ENCODE results near the gene SPPL2C.

DNA sequence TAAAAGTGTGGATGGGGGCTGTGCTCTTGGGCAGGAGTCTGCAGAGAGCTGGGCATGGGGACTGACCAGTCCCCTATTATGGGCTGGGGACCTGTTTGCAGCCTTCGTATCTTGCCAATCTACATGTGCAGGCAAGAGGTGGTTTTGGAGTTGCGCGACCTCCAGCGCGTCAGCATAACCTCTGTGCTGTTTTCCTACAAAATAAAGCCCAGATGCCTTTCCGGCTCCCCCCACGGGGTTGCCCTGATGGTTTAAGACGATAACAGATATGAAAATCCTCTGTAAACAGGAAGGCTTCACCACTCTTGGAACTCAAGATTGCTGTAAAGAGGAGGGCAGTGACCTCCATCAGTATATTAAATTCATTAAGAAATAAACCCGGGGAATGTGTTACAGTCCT is 16.5 kb upstream of the SPPL2C start:
- TF ChIP-seq, protein P1, sequence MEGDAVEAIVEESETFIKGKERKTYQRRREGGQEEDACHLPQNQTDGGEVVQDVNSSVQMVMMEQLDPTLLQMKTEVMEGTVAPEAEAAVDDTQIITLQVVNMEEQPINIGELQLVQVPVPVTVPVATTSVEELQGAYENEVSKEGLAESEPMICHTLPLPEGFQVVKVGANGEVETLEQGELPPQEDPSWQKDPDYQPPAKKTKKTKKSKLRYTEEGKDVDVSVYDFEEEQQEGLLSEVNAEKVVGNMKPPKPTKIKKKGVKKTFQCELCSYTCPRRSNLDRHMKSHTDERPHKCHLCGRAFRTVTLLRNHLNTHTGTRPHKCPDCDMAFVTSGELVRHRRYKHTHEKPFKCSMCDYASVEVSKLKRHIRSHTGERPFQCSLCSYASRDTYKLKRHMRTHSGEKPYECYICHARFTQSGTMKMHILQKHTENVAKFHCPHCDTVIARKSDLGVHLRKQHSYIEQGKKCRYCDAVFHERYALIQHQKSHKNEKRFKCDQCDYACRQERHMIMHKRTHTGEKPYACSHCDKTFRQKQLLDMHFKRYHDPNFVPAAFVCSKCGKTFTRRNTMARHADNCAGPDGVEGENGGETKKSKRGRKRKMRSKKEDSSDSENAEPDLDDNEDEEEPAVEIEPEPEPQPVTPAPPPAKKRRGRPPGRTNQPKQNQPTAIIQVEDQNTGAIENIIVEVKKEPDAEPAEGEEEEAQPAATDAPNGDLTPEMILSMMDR (CRISPR knock-in tag; IDR thresholded peaks at IDR 0.05) = no peak
- TF ChIP-seq, protein P2, sequence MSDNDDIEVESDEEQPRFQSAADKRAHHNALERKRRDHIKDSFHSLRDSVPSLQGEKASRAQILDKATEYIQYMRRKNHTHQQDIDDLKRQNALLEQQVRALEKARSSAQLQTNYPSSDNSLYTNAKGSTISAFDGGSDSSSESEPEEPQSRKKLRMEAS (IDR thresholded peaks at IDR 0.05) = no peak
- TF ChIP-seq, protein P3, sequence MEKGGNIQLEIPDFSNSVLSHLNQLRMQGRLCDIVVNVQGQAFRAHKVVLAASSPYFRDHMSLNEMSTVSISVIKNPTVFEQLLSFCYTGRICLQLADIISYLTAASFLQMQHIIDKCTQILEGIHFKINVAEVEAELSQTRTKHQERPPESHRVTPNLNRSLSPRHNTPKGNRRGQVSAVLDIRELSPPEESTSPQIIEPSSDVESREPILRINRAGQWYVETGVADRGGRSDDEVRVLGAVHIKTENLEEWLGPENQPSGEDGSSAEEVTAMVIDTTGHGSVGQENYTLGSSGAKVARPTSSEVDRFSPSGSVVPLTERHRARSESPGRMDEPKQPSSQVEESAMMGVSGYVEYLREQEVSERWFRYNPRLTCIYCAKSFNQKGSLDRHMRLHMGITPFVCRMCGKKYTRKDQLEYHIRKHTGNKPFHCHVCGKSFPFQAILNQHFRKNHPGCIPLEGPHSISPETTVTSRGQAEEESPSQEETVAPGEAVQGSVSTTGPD (CRISPR knock-in tag; IDR thresholded peaks at IDR 0.05) = no peak
- no peak for TF ChIP-seq NCOA5 (CRISPR knock-in tag; IDR thresholded peaks at IDR 0.05)
- no peak for TF ChIP-seq ZBTB38 (CRISPR knock-in tag; IDR thresholded peaks at IDR 0.05)
- no peak for TF ChIP-seq HNF4G (IDR thresholded peaks at IDR 0.05; ENCODE audit: borderline replicate concordance, low read depth, low read length)
- TF ChIP-seq HNF4G (CRISPR knock-in tag; IDR thresholded peaks at IDR 0.05; ENCODE audit: borderline replicate concordance, low read depth) = no peak
- TF ChIP-seq ZNF510 (CRISPR knock-in tag; IDR thresholded peaks at IDR 0.05; ENCODE audit: low read depth) = no peak
- no peak for TF ChIP-seq RBM22 (optimal IDR thresholded peaks at IDR 0.05; ENCODE audit: low read length)
- no peak for TF ChIP-seq POLR2A (IDR thresholded peaks at IDR 0.05; ENCODE audit: insufficient read depth in 1 of 2, low read depth in 2 of 2, low read length in 2 of 2)
- TF ChIP-seq EZH2 (conservative IDR thresholded peaks at IDR 0.05; ENCODE audit: low read depth, low read length) = no peak
- no peak for TF ChIP-seq ZNF264 (CRISPR knock-in tag; IDR thresholded peaks at IDR 0.05)
- TF ChIP-seq ZNF121 (CRISPR knock-in tag; IDR thresholded peaks at IDR 0.05) = no peak
- no peak for TF ChIP-seq MEIS2 (CRISPR knock-in tag; IDR thresholded peaks at IDR 0.05)
- no peak for TF ChIP-seq FOSL2 (CRISPR knock-in tag; IDR thresholded peaks at IDR 0.05)

All from HepG2 (cell line).